Left hindlimb (tissue), 1 donor: Measurements from ENCODE around the gene OVOL1.

Experiments used
- DNase-seq: peaks from one replicate; pipeline ENCODE4 v3.0.0-alpha.2; 2018

OVOL1 gene

DNA sequence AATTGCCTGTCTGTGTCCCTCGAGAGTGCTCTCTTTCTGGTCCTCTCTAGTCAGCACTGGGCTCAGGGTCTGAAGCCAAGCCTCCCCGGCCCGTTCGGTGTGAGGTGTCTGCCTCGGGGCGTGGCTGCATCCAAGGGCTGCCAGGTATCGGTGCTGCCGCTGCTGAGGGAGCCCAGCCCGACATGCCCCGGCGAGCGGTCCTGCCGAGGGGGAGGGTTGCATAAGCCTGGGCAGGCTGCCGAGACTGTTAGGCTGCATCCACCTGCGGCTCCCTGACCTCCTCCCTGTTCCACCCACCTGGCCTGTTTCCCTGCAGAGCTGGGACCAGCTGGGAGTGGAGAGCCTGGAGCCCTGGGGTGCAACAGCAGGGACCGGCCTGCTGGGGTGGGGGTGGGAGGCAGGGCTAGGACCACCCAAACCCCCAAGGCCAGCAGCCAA is 6.3 kb downstream of the OVOL1 start:
- DNase-seq, result no peak

DNA sequence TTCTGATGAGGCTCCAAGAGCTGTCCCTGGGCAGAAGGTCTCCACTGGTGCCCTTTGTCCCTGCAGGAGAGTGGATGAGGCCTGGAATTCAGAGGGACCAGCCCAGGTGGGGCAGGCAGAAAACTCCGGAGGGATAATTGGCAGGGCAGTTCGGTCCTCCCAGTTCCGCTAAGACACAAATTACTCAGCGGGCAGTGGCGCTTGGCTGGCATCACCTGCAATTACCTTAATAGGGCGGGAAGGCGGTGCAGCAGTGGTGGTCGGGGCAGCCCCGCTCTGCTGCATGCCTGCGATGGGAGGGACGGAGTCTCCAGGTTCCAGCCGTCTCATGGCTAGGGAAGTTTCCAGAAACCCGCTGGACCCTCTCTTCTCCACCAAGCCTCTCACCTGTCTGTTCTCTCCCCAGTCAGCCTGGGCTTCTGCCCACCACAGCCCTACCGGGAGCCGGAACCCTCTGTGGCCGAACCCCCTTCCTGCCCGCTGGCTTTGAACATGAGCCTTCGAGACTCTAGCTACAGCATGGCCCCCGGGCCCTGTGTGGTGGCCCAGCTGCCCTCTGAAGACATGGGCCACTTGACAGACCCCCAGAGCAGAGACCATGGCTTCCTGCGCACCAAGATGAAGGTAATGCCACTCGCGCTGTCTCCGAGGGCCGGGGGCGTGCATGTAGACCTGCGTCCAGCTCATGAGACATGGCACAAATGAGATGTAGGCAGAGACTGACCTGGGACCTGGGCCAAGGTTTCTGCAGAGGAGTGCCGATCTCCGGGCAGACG is 7.0 kb downstream of the OVOL1 start:
- DNase-seq, result no peak

DNA sequence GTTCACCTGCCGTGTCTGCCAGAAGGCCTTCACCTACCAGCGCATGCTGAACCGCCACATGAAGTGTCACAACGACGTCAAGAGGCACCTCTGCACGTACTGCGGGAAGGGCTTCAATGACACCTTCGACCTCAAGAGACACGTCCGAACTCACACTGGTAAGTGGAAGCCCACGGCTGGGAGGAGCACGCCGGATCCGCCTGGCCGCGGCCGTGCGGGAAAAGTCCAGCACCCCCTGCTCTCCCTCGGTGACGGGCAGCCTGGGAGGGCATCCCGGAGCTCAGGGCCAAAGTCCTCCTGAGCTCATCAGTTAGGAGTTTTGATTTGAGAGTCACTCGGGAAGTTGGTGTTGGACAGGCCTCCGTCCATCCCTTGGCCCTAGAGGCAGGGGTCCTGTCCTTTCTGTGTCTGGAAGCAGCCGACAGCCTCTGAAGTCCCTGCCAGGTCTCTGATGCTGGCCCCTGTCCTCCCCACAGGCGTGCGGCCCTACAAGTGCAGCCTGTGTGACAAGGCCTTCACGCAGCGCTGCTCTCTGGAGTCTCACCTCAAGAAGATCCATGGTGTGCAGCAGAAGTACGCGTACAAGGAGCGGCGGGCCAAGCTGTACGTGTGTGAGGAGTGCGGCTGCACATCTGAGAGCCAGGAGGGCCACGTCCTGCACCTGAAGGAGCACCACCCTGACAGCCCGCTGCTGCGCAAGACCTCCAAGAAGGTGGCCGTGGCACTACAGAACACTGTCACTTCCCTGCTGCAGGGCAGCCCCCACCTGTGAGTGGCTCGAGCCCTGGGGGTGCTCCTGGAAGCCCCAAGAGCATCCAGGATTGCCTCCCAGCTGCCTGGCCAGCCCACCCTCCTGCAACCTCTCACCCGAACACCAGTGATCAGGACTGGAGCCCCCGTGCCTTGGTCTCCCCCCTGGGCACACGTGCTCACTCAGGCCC is 8.0 kb downstream of the OVOL1 start:
- no peak for DNase-seq

DNA sequence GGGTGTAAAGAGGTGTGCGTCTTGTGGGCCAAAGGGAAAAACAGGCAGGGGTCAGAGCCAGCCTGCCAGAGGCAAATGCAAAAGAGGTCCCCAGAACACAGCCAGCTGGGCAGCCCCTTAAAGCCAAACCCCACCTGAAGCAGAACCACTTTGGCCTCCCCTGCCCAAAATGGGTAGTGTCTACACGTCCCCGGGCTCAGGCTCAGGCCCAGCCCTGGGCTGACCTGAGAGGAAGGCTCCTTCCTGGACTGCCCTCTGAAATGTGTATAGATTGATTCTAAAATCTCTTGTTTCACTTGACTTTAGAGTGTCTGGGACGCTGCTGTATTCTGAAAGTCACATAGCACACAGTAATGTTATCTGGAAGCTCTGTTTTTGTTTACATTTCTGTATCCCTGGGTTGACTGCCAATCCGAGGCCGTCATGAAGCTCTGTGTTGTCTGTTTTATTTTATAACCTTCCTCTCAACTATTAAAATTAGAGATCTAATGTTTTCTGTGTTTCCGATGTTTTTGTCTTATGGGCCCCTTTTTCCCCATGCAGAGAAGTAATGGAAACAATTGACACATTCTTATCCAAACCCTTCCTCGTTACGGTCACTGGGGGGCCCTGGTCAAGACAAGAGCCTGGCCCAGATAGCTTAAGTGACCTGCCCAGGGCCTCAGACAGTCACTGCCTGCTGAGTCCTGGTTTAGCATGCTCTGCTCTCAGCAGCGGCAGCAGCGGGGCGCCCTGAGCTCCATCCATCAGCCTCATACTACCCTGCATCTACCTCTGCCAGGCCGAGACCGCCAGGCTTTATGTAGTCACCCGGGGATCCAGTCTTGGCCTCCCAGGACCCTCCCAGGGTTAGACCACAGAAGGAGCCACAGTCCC is 10.1 kb downstream of the OVOL1 start:
- no peak for DNase-seq

DNA sequence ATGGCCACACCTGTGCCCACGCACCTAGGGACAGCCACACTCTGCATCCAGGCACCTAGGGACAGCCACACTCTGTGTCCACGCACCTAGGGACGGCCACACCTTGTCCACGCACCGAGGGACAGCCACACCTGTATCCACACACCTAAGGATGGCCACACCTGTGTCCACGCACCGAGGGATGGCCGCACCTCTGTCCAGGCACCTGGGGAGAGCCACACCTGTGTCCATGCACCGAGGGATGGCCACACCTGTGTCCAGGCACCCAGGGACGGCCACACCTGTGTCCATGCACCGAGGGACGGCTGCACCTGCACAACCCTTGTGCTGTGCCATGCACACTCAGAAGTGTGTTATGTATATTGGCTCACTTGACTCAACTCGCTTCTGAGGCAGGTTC is 10.8 kb downstream of the OVOL1 start:
- DNase-seq, result no peak

DNA sequence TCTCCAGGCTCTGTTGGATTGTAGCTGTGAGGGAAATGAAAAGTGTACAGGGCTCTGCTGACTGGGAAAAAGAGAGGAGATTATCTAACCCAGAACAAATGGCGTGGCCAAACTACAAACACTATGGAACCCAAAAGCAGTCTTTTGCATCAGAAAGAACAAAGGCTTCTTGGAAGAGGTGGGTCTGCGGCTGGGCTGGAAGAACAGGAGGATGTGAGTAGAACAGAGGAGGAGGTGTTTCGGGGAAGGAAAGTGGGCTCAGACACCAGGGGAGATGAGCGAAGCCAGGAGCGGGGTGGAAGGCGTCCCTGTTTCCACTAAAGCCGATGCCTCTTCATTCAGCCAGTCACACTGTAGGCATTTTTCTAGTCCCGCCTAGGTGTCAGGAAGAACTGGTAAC is 12.0 kb downstream of the OVOL1 start:
- no peak for DNase-seq

DNA sequence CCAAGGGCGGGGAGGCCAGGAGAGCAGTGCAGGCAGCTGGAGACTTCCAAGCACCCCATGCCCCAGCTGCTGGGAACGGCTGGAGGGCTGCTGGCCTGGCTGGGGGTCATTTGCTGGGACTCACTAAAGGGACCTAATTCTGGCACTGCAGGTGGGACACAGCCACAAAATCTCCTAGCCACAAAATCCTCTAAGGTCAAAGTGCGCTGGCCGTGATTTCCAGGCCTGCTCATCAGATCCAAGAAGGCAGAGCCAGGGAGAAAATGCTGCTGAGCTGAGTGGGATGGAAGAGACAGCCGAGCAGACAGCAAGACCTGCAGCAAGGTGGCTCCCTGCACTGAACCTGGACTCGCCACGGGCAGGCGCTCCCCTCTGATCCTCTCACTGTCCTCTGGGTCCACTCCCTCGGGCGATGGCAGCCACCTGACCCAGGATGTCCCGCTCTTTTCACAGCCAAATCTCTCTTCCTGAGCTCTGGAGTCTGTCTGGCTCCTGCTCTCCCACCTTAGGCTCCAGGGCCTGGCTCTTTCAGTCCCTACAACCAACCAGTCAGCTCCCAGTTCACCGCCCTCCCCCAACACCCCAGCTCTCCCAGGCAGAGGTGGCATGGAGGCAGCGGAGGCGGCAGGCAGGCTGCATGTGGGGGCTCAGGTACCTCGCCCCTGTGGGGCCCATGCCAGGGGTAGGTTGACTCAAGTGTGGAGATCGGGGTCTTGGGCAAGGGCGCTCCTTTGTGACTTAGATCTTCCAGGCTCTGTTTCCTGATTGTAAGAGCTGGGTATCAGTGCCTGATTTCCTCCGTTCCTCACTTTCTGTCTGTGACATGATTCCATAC is 14.5 kb downstream of the OVOL1 start:
- no peak for DNase-seq

DNA sequence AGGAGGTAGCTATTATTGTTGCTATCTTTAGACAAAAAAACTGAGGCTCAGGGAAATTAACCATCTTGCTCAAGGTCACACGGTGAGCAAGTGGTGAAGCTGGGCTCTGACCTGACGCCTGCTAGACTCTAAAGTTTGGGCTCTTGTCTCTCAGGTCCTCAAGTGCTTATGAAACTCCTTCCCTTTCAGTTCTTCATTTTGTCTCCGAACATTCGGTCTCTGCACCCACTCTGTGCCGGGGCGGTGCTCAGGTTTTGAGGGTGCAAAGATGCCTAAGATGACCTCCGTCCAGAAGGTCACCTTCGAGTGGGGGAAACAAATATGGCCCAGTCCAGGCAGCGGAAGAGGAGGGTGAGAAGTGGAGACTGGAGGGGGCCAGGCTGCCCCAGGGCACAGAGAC is 16.0 kb downstream of the OVOL1 start:
- DNase-seq, result no peak

DNA sequence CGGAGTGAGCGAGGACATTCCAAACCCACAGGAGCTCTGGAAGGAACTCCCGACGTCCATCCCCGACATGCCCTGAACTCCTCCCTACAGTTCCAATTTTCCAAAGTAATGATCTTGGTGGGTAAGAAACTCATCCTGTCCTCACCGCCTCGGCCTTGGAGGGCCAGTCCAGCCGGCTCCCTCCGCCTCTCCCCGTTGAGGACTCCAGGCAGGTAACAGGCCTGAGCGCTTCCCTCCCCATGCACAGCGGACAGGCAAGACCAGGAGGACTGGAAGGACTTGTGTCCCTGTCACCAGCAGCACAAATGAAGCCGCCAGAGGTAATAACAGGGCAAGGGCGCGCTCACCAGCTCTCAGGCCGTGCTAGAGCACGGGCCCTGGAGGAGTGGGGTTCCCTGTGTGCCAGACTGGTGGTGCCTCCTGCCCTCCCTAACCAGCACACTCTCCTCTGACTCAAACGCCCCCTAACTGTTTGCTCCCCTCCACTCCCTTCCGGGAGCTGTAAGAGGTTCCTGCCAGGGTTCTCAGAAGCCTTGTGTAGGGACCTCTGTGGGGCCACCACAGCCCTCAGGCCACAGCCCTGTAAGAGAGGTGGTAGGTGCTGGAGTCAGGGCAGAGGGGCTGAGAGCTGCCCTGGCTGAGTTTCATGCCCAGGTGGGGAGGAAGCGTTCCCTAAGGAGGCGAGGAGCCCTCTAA is 17.1 kb downstream of the OVOL1 start:
- DNase-seq, result no peak

DNA sequence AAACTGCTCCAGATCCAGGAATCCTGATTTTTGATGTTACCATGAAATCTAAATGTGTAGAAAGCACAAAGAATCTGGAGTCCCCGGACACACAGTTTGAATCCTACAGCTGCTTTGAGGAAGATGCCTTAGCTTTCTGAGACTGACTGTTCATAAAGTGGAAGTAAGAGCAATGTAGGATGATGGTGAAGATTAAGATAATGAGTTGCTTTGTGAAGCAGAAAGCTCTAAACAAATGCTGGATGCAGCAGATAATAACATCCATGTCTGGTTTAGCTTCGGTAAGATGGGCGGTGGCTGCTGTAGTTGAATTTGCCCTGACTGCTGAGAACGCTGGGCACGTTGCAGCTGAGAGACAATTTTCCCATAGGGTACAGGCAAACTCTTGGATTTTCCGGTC is 20.1 kb downstream of the OVOL1 start:
- no peak for DNase-seq

DNA sequence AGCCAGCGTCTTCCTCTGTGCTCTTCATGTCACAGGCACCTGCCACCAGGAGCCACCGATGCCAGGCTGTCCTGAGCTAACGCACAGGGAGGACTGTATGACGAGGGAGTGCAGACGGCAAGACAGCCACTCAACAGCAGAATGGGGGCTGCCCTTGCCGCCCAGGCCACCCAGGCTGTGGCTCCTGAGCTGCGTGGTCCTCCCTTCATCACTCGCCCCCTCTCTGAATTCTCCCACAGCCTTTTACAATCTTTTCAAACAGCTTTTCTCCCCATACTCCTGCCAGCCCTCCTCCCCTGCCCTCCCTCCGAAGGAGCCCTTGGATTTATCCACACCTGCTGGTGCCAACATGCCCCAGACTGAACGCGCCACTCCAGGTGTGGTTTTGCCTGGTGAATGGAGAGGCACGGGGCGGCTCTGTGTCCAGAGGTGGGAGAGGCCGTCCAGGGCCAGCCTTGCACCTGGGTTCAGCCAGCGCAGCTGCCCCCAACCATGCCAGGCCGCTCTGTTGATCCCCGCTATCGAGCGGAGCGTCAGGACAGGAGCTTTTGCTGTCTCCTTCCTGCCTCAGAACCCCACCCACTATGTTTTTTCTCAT is 22.0 kb downstream of the OVOL1 start:
- no peak for DNase-seq

DNA sequence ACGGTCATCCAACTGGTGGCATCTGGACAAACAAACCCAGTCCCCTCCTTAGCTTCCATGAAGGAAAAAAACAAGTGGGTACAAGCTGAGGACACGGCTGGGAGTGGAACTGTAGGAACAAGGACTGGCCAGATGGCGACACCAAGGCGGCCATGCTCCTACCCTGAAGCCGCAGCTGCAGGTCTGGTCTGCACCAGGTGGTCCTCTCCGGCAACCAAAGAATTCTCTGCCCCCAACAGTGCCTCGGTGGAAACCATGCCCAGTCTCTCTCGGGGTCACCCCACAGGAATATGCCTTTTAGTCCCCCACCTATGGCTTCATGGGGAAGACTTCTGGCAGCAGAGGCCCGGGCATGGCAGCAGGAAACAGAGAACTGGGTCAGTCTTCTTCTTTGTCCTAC is 22.6 kb downstream of the OVOL1 start:
- DNase-seq, result no peak

DNA sequence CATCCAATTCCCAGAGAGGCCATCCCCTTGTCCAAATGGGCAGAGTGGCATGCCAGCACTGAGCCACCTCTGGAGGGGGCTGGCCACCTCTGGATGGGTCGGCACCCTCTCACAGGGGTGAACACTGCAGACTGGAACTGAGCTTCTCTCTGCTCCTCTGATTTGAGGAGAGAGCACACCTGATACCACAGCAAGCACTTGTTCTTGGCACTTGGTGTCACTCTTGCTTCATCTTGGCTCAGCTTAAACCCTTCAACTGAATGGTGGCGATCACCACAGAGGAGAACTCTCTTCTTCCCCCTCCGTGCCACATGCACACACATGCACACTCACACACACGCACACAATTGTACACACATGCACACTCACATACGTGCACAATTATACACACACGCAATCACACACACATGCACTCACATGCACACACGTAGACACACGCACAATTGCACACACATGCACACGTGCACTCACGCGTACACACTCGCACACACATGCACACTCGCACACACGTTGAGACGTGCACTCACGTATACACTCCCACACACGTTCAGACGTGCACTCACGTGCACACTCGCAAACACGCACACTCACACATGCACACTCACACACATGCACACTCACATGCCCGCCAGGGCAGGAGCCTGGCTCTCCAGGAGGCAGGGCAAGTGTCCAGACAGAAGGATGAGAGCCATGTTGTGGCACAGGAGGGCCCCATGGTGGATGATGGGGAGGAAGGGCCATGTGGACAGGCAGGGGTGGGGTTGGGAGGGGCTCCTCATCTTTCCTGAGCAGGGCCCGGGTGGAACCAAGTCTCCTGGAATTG is 23.4 kb downstream of the OVOL1 start:
- DNase-seq, result no peak

DNA sequence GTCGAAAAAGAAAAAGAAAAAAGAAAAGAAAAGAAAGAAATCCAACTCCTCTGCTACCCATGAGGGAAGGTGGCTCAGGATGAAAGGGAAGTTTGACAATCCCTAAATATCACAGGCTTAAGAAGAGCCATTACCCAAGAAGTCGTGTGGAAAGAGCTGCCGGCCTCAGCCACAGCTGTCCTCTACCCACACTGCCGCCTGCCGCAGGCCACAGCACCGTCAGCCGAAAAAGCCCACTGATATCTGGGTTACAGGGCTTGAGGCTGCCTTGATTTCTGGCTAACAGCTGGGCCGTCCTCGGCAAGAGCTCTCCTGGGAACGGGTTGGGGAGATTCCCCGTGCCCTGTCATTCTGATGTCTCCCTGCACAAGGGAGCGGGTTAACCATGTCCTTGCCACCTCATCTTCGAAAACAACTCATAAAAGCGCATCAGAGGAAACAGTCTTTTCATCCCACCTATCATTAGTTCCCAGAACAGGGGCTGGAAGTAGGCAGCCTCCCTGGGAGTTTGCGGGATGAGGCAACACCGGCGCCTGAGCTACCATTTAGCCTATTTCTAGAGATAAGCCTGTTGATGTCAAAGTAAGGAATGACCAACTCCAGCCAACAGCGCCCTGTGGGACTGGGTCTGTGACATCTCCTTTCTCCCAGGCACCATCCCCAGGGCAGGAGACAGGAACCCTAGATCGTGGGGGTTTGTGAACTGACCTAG is 25.1 kb downstream of the OVOL1 start:
- no peak for DNase-seq

DNA sequence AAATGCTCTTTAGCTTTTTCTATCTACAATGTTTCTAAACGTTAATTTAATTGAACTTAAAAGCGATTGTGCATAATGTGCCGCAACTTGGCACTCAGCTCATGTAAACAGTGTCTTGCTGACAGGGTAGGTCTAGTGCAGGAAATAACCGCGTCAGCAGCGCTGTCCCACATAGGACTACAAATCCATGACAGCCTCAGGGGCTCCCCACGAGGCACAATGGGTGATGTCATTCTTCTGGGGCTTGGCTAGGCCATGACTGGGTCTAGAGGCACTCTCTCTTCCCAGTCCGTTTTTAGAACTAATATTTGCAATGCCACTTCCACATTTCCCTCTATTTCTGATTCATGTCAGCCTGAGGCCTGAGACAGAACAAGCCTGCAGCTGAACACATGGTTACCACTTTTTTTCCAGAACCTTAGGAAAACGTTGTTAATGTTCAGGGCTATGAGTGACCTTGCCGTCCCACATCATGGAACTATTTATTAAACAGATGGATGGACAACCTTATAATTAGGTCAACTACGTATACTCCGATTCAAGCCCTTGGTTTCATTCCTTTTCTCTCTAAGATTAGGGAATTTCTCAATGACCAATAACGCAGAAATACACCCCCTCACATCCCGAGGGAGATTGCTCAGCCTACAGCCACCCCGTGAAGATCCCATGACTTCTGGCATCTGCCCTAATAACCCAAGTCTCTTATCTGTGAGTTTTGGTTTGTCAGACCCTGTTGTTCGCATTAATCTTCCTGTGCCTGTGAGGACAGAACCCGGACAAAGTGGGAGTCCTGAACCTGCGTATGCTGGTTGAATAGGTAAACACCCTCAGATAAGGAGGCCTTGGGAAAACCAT is 27.5 kb downstream of the OVOL1 start:
- no peak for DNase-seq

DNA sequence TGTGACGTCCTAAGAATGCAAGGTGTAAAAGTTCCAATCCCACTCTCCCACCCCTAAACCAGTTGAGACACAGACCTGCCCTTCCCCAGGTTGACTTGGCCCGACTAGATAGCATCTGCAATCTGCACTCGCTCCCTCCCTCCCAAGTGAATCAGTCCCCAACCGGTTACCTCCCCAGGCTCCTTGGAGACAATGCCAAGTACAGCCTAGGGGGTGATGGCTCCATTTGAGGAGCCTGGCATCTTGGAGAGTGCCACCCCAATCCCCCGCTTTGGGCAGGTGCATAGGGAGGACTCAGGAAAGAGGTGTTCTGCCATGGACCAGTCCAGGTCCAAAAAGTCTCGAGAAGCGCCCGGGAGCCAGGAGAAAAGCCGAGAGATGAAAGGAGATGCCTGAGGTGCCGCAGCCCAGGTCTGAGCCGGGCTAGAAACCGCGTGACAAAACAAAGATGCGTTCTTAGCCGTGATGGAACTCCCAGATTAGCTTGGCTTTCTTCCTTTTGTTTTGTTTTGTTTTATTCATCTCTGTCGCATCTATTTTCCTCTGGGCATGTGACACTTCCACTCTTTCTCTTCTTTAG is 28.2 kb downstream of the OVOL1 start:
- DNase-seq, result no peak

DNA sequence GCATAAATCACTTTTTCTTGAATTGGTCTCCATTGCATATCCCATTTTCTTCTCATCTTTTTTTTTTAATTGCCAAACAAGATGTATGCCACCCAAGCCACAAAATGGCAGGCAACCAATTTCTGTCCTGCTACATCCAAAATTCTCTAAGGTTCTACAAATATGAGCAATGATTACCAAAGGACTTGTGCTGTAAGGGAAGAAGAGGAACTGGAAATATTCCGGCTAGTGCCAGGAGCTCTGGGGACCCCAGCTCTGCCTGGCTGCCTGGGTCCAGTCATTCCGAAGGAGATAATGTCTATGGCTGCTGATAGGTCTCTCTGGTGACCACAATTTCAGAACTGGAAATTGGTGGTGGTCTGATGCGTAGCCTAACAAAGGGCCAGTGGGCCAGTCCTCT is 29.8 kb downstream of the OVOL1 start:
- DNase-seq, result no peak

DNA sequence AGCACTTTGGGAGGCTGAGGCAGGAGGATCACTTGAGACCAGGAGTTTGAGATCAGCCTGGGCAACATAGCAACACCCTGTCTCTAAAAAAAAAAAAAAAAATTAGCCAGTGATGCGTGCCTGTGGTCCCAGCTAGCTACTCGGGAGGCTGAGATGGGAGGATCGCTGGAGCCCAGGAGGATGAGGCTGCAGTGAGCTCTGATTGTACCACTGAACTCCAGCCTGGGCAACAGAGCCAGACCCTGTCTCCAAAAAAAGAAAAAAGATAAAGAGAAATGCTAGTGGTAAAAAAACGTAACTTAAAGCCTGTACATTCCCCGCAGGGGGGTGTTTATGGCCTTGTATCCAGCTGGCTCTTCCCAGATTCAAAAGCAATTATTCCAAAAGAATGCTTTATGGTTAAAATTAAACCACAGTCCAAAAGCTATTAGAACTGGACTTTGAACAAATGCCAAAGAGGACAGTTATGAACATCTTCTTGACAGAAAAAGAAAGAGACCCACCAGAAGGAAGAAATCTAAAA is 30.5 kb downstream of the OVOL1 start:
- DNase-seq, result no peak
